Effector memory CD8-positive, alpha-beta T cell (primary cell): ENCODE results near the gene FLII.
A peak's percentile ranks its signal among the peaks of the same experiment; 100 is the strongest.

ENCODE experiments used
- ATAC-seq: fragments of 150-1000 bp; cut with Tn5 transposase; replicated peaks from 2 replicates; pipeline ENCODE4 v1.10.0; 2021; ENCODE audit warnings: mild to moderate bottlenecking, moderate library complexity
- DNase-seq, 3 experiments: peaks; one replicate each; pipeline ENCODE4 v3.0.0; 2021
- H3K27ac Mint-ChIP-seq, 2 donors: one replicate each; pipeline ENCODE4 v1.8.0; 2022; ENCODE audit warnings: mild to moderate bottlenecking in 2 of 2, mixed read lengths in 2 of 2, moderate library complexity in 2 of 2
- H3K27me3 Mint-ChIP-seq, 2 donors: one replicate each; pipeline ENCODE4 v1.8.0; 2022; ENCODE audit warnings: mixed read lengths in 2 of 2
- H3K36me3 Mint-ChIP-seq: one replicate; pipeline ENCODE4 v1.8.0; 2022; ENCODE audit warnings: mild to moderate bottlenecking, moderate library complexity, mixed read lengths; ENCODE audit not compliant: insufficient read depth
- H3K4me1 Mint-ChIP-seq, 2 donors: one replicate each; pipeline ENCODE4 v1.8.0; 2022; ENCODE audit warnings: low read depth in 2 of 2, mixed read lengths in 2 of 2
- H3K4me3 Mint-ChIP-seq, 2 donors: one replicate each; pipeline ENCODE4 v1.8.0; 2022; ENCODE audit warnings: mild to moderate bottlenecking in 2 of 2, mixed read lengths in 2 of 2, moderate library complexity in 2 of 2
- H3K9me3 Mint-ChIP-seq, 2 donors: one replicate each; pipeline ENCODE4 v1.8.0; 2022; ENCODE audit warnings: mixed read lengths in 2 of 2

The FLII gene

GRCh38 chr17:18256351-18256750 is 2.2 kb downstream of the FLII start:
- no peak for ATAC-seq
- Mint-ChIP-seq H3K4me3 (peak overlapping the region in 1 of 2 donors; percentile 98), H3K27ac (peak overlapping the region in 1 of 2 donors; percentile 96), H3K4me1 (peaks cover 19 to 31% of the 10 kb centered on the region in 2 donors), H3K36me3 (peaks cover 42% of the 10 kb centered on the region), H3K27me3 (no peaks in the 10 kb centered on the region), H3K9me3 (no peaks in the 10 kb centered on the region)
- no peak for DNase-seq

- Mint-ChIP-seq H3K4me1 (peaks cover 16 to 25% of the 10 kb centered on the region in 2 donors), H3K4me3 (no peak overlapping the region), H3K27me3 (no peaks in the 10 kb centered on the region), H3K9me3 (no peaks in the 10 kb centered on the region), H3K36me3 (peaks cover 51% of the 10 kb centered on the region), H3K27ac (peak overlapping the region in 1 of 2 donors; percentile 23)
- DNase-seq = no peak
- ATAC-seq = no peak
Measured at GRCh38 chr17:18254888-18255649, 3.5 kb downstream of the FLII start.

- ATAC-seq = no peak
- Mint-ChIP-seq H3K4me1 (peaks cover 12 to 20% of the 10 kb centered on the region in 2 donors), H3K27me3 (no peaks in the 10 kb centered on the region), H3K36me3 (peaks cover 60% of the 10 kb centered on the region), H3K27ac (peak overlapping the region in 1 of 2 donors; percentile 63), H3K4me3 (no peak overlapping the region), H3K9me3 (no peaks in the 10 kb centered on the region)
- no peak for DNase-seq
Measured at GRCh38 chr17:18253947-18254821, 4.4 kb downstream of the FLII start.

- Mint-ChIP-seq H3K27me3 (no peaks in the 10 kb centered on the region), H3K4me3 (no peak overlapping the region), H3K36me3 (peaks cover 63% of the 10 kb centered on the region), H3K4me1 (peaks cover 13 to 19% of the 10 kb centered on the region in 2 donors), H3K27ac (no peak overlapping the region), H3K9me3 (no peaks in the 10 kb centered on the region)
- no peak for ATAC-seq
- no peak for DNase-seq
Measured at GRCh38 chr17:18253187-18253884, 5.2 kb downstream of the FLII start.

GRCh38 chr17:18252160-18252559 is 6.4 kb downstream of the FLII start:
- H3K27ac Mint-ChIP-seq = no peak overlapping the region
- no peak overlapping the region for H3K4me3 Mint-ChIP-seq
- H3K9me3 Mint-ChIP-seq = no peaks in the 10 kb centered on the region
- no peaks in the 10 kb centered on the region for H3K27me3 Mint-ChIP-seq
- H3K4me1 Mint-ChIP-seq = peaks cover 9 to 15% of the 10 kb centered on the region in 2 donors
- peaks cover 73% of the 10 kb centered on the region for H3K36me3 Mint-ChIP-seq
- no peak for ATAC-seq
- no peak for DNase-seq

- Mint-ChIP-seq H3K27me3 (no peaks in the 10 kb centered on the region), H3K9me3 (no peaks in the 10 kb centered on the region), H3K27ac (peak overlapping the region in 1 of 2 donors; percentile 65), H3K4me3 (peak overlapping the region in 1 of 2 donors; percentile 30), H3K36me3 (peaks cover 77% of the 10 kb centered on the region), H3K4me1 (peaks cover 4 to 8% of the 10 kb centered on the region in 2 donors)
- DNase-seq (no peak), ATAC-seq (no peak)
Measured at GRCh38 chr17:18251204-18251603, 7.3 kb downstream of the FLII start.

GRCh38 chr17:18250708-18251107 is 7.8 kb downstream of the FLII start:
- Mint-ChIP-seq H3K36me3 (peaks cover 78% of the 10 kb centered on the region), H3K4me1 (peaks cover 4 to 8% of the 10 kb centered on the region in 2 donors), H3K27ac (peak overlapping the region; percentile 20 to 65), H3K4me3 (peak overlapping the region in 1 of 2 donors; percentile 30), H3K9me3 (no peaks in the 10 kb centered on the region), H3K27me3 (no peaks in the 10 kb centered on the region)
- ATAC-seq (no peak), DNase-seq (no peak)

- peak overlapping the region in 1 of 2 donors; percentile 30 for H3K4me3 Mint-ChIP-seq
- no peak for ATAC-seq
- no peak for DNase-seq
- peaks cover 4 to 8% of the 10 kb centered on the region in 2 donors for H3K4me1 Mint-ChIP-seq
- peaks cover 81% of the 10 kb centered on the region for H3K36me3 Mint-ChIP-seq
- peak overlapping the region; percentile 20 to 65 for H3K27ac Mint-ChIP-seq
- H3K9me3 Mint-ChIP-seq = no peaks in the 10 kb centered on the region
- H3K27me3 Mint-ChIP-seq = no peaks in the 10 kb centered on the region
Measured at GRCh38 chr17:18250259-18250658, 8.3 kb downstream of the FLII start.

- Mint-ChIP-seq H3K9me3 (no peaks in the 10 kb centered on the region), H3K27me3 (no peaks in the 10 kb centered on the region), H3K27ac (peak overlapping the region in 1 of 2 donors; percentile 73), H3K36me3 (peaks cover 75% of the 10 kb centered on the region), H3K4me1 (peaks cover 4 to 8% of the 10 kb centered on the region in 2 donors), H3K4me3 (no peak overlapping the region)
- ATAC-seq (no peak), DNase-seq (no peak)
Measured at GRCh38 chr17:18248811-18249210, 9.7 kb downstream of the FLII start.

GRCh38 chr17:18248300-18248731 is 10.2 kb downstream of the FLII start:
- H3K4me1 Mint-ChIP-seq = peaks cover 4 to 8% of the 10 kb centered on the region in 2 donors
- peaks cover 71% of the 10 kb centered on the region for H3K36me3 Mint-ChIP-seq
- no peaks in the 10 kb centered on the region for H3K9me3 Mint-ChIP-seq
- DNase-seq (peak; percentile 59 to 62 (median 59)), ATAC-seq (peak; percentile 83)
- peak overlapping the region; percentile 73 to 83 for H3K27ac Mint-ChIP-seq
- no peak overlapping the region for H3K4me3 Mint-ChIP-seq
- no peaks in the 10 kb centered on the region for H3K27me3 Mint-ChIP-seq

GRCh38 chr17:18247613-18248001 is 10.9 kb downstream of the FLII start:
- Mint-ChIP-seq H3K27ac (peak overlapping the region in 1 of 2 donors; percentile 73), H3K4me1 (peaks cover 4 to 8% of the 10 kb centered on the region in 2 donors), H3K9me3 (no peaks in the 10 kb centered on the region), H3K36me3 (peaks cover 69% of the 10 kb centered on the region), H3K4me3 (no peak overlapping the region), H3K27me3 (no peaks in the 10 kb centered on the region)
- DNase-seq = no peak
- ATAC-seq = no peak

- Mint-ChIP-seq H3K4me3 (no peak overlapping the region), H3K4me1 (peaks cover 4 to 8% of the 10 kb centered on the region in 2 donors), H3K36me3 (peaks cover 66% of the 10 kb centered on the region)
Measured at GRCh38 chr17:18246880-18247612, 11.5 kb downstream of the FLII start.

More at GRCh38 chr17:18246880-18247612, 11.5 kb downstream of the FLII start:
- H3K27ac Mint-ChIP-seq = peak overlapping the region in 1 of 2 donors; percentile 59
- H3K9me3 Mint-ChIP-seq = no peaks in the 10 kb centered on the region
- DNase-seq (no peak), ATAC-seq (peak; percentile 23)
- no peaks in the 10 kb centered on the region for H3K27me3 Mint-ChIP-seq
